ENCODE data around the gene C12orf76.
A peak's percentile ranks its signal among the peaks of the same experiment; 100 is the strongest.
"Not testable (repeated sequence)": the region's sequence is repeated elsewhere in the genome, so short reads cannot be mapped to it uniquely, and the experiment has no call there.

Gene C12orf76

DNA sequence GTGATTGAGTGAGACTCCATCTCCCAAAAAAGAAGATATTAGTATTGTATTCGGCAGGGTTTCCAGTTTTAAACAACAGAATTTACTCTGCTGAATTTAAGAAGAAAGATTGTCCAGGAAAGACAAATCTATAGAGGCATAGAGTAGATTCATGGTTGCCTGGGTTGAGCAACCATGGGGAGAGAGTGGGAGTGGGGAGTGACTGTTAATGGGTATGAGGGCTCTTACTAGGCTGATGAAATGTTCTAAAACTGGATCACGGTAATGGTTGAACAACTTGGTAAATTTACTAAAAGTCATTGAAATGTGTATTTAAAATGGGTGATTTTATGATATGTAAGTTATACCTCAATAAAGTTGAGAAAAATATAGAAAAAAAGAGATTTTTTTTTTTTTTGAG, 13.9 kb upstream of the C12orf76 start:
- no peak for DNase-seq

DNA sequence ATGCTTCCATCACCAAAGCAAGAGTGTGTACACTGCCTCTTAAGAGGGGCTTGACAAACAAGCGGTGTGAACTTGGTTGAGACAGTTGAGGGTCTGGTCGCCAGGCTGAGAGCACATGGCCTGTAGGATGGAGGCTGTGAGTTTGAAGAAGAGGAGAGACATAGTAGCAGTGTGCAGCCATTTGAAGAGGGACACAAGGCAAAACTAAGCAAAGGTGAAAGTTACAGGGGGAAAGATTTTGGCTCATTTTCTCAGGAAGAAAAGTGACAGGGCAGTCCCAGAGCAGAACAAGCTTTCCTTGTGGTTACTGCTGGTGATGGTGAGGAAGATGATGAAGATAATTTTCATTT, 11.3 kb upstream of the C12orf76 start:
- DNase-seq, result no peak

DNA sequence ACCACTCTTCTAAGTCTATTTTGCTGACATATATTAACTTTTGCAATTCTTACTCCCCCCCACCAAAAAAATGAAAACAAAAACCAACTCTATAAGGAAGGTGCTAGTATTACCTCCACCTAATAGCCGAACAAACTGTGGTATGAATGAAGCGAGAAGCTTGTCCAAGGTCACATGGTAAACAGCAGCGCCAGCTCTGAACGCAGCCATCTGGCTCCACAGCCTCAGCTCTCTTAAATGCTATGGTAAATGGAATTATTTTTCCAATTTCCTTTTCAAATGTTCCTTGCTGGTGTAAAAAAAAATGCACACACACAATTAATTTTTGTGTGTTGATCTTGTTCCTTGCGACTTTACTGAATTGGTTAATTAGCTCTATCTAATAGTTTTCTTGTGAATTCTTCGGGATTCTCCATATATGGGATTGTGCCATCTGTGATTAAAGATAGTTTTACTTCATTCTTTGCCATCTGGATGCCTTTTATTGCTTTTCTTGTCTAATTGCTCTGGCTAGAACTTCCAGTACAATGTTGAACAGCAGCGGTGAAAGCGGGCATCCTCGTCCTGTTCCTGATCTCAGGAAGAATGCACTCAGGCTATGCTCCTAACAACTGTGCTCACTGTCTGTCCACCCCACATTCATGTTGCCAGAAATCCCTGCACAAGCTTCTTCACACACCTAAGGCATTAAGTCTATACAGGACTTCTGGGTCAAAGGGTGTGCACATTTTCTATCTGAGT, 10.7 kb upstream of the C12orf76 start:
- no peak for DNase-seq

DNA sequence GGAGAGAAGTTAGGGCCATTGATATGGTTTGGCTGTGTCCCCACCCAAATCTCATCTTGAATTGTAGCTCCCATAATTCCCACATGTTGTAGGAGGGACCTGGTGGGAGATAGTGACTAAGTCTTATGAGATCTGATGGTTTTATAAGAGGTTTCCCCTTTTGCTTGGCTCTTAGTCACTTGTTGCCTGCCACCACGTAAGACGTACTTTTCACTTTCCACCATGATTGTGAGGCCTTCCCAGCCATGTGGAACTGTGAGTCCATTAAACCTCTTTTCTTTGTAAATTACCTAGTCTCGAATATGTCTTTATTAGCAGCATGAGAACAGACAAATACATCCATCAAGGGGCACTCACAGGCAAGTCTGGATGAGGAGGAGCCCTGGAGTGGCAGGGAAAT, 8.3 kb upstream of the C12orf76 start:
- DNase-seq, result not testable (repeated sequence)

- DNase-seq, result not testable (repeated sequence)
These were observed 7.3 kb upstream of the C12orf76 start for GRCh38 chr12:110055375-110056352.

- no peak for DNase-seq
These were observed 2.6 kb upstream of the C12orf76 start for GRCh38 chr12:110050927-110051326.

DNA sequence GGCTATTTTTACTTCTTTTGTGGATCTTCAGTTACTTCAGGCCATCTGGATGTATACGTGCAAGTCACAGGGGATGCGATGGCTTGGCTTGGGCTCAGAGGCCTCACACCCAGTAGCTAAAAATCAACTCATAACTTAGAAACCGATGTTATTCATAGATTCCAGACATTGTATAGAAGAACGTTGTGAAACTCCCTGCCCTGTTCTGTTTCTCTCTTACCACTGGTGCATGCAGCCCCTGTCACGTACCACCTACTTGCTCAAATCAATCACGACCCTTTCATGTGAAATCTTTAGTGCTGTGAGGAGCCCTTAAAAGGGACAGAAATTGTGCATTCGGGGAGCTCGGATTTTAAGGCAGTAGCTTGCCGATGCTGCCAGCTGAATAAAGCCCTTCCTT, 1.3 kb upstream of the C12orf76 start:
- not testable (repeated sequence) for DNase-seq

DNA sequence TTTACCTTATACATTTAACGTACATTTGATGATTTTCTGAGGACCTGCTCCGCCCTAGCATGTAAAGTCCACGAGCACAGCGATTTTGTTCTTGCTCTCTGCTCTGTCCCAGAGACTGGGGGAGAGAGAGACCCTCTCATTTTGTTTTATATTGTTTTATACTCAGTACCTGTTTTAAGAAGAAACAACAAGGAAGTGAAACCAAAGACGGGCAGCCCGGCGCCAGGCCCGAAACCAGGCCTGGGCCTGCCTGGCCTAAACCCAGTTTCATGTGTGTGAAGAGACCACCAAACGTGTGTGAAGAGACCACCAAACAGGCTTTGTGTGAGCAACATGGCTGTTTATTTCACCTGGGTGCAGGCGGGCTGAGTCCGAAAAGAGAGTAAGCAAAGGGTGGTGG, 712 bp upstream of the C12orf76 start:
- DNase-seq, result not testable (repeated sequence)

- DNase-seq, result no peak
These were observed 903 bp downstream of the C12orf76 start for GRCh38 chr12:110047297-110047940.

- DNase-seq, result no peak
These were observed 1.7 kb downstream of the C12orf76 start for GRCh38 chr12:110046451-110047187.

GRCh38 chr12:110042264-110042663, 6.1 kb downstream of the C12orf76 start:
- peak; percentile 2 for DNase-seq

DNA sequence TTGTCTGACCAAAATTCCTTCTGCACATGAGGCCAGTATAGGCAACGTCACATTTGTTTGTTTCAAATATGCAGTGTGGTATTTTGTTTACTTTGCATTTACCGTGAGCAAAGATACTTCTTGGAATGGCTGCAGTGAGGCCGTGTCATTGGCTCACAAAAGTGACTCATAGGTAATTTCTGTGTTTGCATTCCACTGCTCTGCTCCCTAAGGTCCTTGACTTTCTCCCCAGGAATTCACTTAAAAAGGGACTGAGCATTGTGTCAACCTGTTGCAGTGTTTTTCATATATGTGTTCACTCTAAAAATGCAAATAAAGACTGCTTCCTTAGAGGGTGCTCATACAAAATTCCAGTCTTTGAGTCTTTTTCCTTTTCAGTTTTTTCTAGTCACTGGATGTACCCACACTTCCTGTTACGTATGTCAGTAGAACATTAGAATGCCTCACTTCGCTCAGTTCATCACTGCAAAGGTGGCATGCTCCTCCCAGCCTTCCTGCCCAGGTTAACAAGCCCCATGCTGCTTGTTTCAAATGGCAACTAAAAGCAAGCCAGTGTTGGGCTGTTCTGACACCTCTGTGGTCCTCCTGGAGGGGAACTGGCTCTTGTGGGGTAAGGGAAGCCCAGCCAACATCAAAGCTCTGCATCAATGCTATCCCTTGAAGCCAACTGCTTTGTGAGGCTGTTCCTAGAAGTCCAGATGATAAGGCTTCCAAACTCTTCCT, 9.1 kb downstream of the C12orf76 start:
- no peak for DNase-seq

GRCh38 chr12:110038741-110039084, 9.6 kb downstream of the C12orf76 start:
- no peak for DNase-seq

GRCh38 chr12:110037315-110037714, 11.0 kb downstream of the C12orf76 start:
- no peak for DNase-seq

- no peak for DNase-seq
These were observed 12.7 kb downstream of the C12orf76 start for GRCh38 chr12:110035534-110036104.

GRCh38 chr12:110033888-110034287, 14.4 kb downstream of the C12orf76 start:
- DNase-seq, result no peak

- no peak for DNase-seq
These were observed 19.0 kb downstream of the C12orf76 start for GRCh38 chr12:110029290-110029815.

DNA sequence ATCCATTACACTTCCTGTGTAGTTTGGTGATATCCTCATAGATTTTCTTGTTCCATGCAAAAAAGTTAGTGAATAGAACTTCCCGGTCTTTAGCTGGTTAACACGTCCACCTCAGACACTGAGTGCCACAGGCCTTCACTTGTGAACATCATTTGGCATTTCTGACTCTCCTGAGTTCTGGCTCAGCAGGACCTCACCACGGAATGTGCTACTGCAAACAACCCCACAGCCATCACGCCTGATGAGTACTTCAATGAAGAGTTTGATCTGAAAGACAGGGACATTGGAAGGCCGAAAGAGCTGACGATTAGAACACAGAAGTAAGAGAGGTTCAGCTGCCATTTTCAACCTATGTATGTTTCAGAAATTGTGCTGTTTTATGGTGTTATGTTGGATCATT, 20.0 kb downstream of the C12orf76 start:
- DNase-seq, result no peak

DNA sequence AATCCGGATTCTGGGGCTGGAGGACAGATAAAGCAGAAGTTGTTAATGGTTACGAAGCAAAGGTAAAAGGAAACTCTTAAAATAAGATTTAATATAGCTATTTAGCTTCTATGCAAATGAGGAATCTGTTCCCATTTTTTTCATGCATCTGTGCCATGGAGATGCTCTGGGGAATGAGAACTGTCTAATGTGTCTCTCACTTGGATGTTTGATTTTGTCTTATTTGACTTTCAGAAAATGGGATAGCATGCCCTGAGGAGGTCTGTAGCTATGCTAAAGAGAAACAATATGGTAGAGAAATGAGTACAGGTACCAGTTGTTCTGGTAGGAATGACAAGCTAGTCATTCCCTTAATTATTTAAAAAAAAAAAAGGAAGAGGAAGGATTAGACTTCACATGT, 24.3 kb downstream of the C12orf76 start:
- no peak for DNase-seq

- no peak for DNase-seq
These were observed 25.0 kb downstream of the C12orf76 start for GRCh38 chr12:110023059-110023980.
